ENCODE data around the gene WNK4.
"Not testable (repeated sequence)": the region's sequence is repeated elsewhere in the genome, so short reads cannot be mapped to it uniquely, and the experiment has no call there.

WNK4 gene

GRCh38 chr17:42751628-42752027, 28.8 kb upstream of the WNK4 start:
- Histone ChIP-seq H3K4me1 (ENCODE audit: insufficient read depth, low read length) (peaks cover 9% of the 10 kb centered on the region), H3K4me3 (ENCODE audit: low read length) (no peak overlapping the region), H3K36me3 (ENCODE audit: insufficient read depth, low read depth, low read length) (no peaks in the 10 kb centered on the region), H3K27me3 (ENCODE audit: insufficient read depth, low read length) (peaks cover 9% of the 10 kb centered on the region), H3K9me3 (ENCODE audit: insufficient read depth, low read depth, low read length) (no peaks in the 10 kb centered on the region), H3K27ac (ENCODE audit: low read length) (no peak overlapping the region), H3K9ac (ENCODE audit: low read depth, low read length) (no peak overlapping the region)

DNA sequence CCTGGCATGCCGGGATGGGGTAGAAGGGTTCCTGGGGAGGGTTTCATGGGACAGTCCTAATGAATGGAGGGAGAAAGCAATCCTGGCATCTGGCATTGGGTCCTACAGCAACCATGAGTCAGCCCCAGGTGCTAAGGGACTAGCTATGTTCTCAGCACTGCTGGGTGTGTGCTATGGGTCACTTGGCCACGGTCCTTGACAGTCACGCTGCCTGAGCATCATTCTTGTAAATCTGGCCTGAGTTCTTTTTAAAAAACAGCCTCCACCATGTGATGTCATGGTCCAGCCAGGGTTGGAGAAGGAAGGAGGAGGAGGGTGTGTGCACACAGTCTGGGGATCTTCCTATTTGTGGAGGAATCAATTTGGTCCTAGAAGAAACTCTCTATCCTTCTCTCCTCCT, 25.6 kb upstream of the WNK4 start:
- no peak overlapping the region for H3K4me3 ChIP-seq (ENCODE audit: low read length)
- H3K4me1 ChIP-seq (ENCODE audit: insufficient read depth, low read length), result no peaks in the 10 kb centered on the region
- H3K27me3 ChIP-seq (ENCODE audit: insufficient read depth, low read length), result peaks cover 18% of the 10 kb centered on the region
- no peak overlapping the region for H3K9ac ChIP-seq (ENCODE audit: low read depth, low read length)
- H3K27ac ChIP-seq (ENCODE audit: low read length), result no peak overlapping the region
- no peaks in the 10 kb centered on the region for H3K36me3 ChIP-seq (ENCODE audit: insufficient read depth, low read depth, low read length)
- no peaks in the 10 kb centered on the region for H3K9me3 ChIP-seq (ENCODE audit: insufficient read depth, low read depth, low read length)

GRCh38 chr17:42759982-42760651, 20.3 kb upstream of the WNK4 start:
- peak overlapping the region; percentile 65 for H3K4me3 ChIP-seq (ENCODE audit: low read length)

GRCh38 chr17:42760652-42761581, 19.5 kb upstream of the WNK4 start, which contains the start of gene RAMP2:
Gene RAMP2, plus strand, starts transcription at chr17:42761227. Its CDS starts 35 bp downstream, at chr17:42761262.
- Histone ChIP-seq H3K36me3 (ENCODE audit: insufficient read depth, low read depth, low read length) (no peaks in the 10 kb centered on the region), H3K9me3 (ENCODE audit: insufficient read depth, low read depth, low read length) (no peaks in the 10 kb centered on the region), H3K27ac (ENCODE audit: low read length) (no peak within 1 kb of the TSS), H3K27me3 (ENCODE audit: insufficient read depth, low read length) (peaks cover 49% of the 10 kb centered on the region), H3K4me3 (ENCODE audit: low read length) (peak within 1 kb of the TSS; percentile 65), H3K9ac (ENCODE audit: low read depth, low read length) (peak within 1 kb of the TSS; percentile 53; the same call in 1 of the 2 replicates), H3K4me1 (ENCODE audit: insufficient read depth, low read length) (peaks cover 8% of the 10 kb centered on the region; the same call in 1 of the 2 replicates)

More at GRCh38 chr17:42759982-42760651, 20.3 kb upstream of the WNK4 start:
- H3K4me1 ChIP-seq (ENCODE audit: insufficient read depth, low read length), result peaks cover 8% of the 10 kb centered on the region; the same call in 1 of the 2 replicates
- peak overlapping the region; percentile 53; the same call in 1 of the 2 replicates for H3K9ac ChIP-seq (ENCODE audit: low read depth, low read length)
- H3K27me3 ChIP-seq (ENCODE audit: insufficient read depth, low read length), result peaks cover 49% of the 10 kb centered on the region
- no peak overlapping the region for H3K27ac ChIP-seq (ENCODE audit: low read length)
- H3K36me3 ChIP-seq (ENCODE audit: insufficient read depth, low read depth, low read length), result no peaks in the 10 kb centered on the region
- no peaks in the 10 kb centered on the region for H3K9me3 ChIP-seq (ENCODE audit: insufficient read depth, low read depth, low read length)

DNA sequence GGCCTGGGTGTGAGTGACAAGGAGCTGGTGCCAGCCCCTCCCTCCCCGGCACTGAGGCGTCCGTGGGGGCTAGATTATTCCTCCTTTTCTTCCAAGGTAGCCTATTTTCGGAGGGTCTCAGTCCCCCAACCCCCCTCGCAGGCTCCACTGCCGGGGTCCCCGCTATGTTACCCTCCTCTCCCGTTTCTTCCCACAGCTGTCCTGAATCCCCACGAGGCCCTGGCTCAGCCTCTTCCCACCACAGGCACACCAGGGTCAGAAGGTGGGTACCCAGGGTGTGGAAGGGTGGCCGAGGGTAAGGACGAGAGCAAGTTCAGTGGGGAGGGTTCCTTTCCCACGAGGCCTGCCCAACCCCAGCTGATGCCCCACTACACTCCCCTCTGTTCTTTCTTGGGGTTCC, 18.8 kb upstream of the WNK4 start:
- Histone ChIP-seq H3K27ac (ENCODE audit: low read length) (no peak overlapping the region), H3K36me3 (ENCODE audit: insufficient read depth, low read depth, low read length) (no peaks in the 10 kb centered on the region), H3K9ac (ENCODE audit: low read depth, low read length) (no peak overlapping the region), H3K4me3 (ENCODE audit: low read length) (peak overlapping the region; percentile 65; the same call in 1 of the 2 replicates), H3K4me1 (ENCODE audit: insufficient read depth, low read length) (peaks cover 8% of the 10 kb centered on the region; the same call in 1 of the 2 replicates), H3K9me3 (ENCODE audit: insufficient read depth, low read depth, low read length) (no peaks in the 10 kb centered on the region), H3K27me3 (ENCODE audit: insufficient read depth, low read length) (peaks cover 49% of the 10 kb centered on the region)

- peaks cover 3% of the 10 kb centered on the region; the same call in 1 of the 2 replicates for H3K4me1 ChIP-seq (ENCODE audit: insufficient read depth, low read length)
- no peak overlapping the region for H3K4me3 ChIP-seq (ENCODE audit: low read length)
- no peak overlapping the region for H3K27ac ChIP-seq (ENCODE audit: low read length)
- H3K9ac ChIP-seq (ENCODE audit: low read depth, low read length), result no peak overlapping the region
- no peaks in the 10 kb centered on the region for H3K9me3 ChIP-seq (ENCODE audit: insufficient read depth, low read depth, low read length)
- no peaks in the 10 kb centered on the region for H3K36me3 ChIP-seq (ENCODE audit: insufficient read depth, low read depth, low read length)
- H3K27me3 ChIP-seq (ENCODE audit: insufficient read depth, low read length), result peaks cover 17% of the 10 kb centered on the region
These were observed 14.3 kb upstream of the WNK4 start for GRCh38 chr17:42766124-42766523.

GRCh38 chr17:42767512-42767911, 12.9 kb upstream of the WNK4 start:
- Histone ChIP-seq H3K27ac (ENCODE audit: low read length) (no peak overlapping the region), H3K9me3 (ENCODE audit: insufficient read depth, low read depth, low read length) (no peaks in the 10 kb centered on the region), H3K27me3 (ENCODE audit: insufficient read depth, low read length) (peaks cover 3% of the 10 kb centered on the region), H3K4me3 (ENCODE audit: low read length) (no peak overlapping the region), H3K36me3 (ENCODE audit: insufficient read depth, low read depth, low read length) (no peaks in the 10 kb centered on the region), H3K9ac (ENCODE audit: low read depth, low read length) (no peak overlapping the region), H3K4me1 (ENCODE audit: insufficient read depth, low read length) (peaks cover 3% of the 10 kb centered on the region; the same call in 1 of the 2 replicates)

GRCh38 chr17:42768006-42768405, 12.4 kb upstream of the WNK4 start:
- not testable (repeated sequence) for H3K27me3 ChIP-seq (ENCODE audit: insufficient read depth, low read length); H3K9ac ChIP-seq (ENCODE audit: low read depth, low read length); H3K4me1 ChIP-seq (ENCODE audit: insufficient read depth, low read length); H3K4me3 ChIP-seq (ENCODE audit: low read length); H3K27ac ChIP-seq (ENCODE audit: low read length); H3K36me3 ChIP-seq (ENCODE audit: insufficient read depth, low read depth, low read length); H3K9me3 ChIP-seq (ENCODE audit: insufficient read depth, low read depth, low read length)

DNA sequence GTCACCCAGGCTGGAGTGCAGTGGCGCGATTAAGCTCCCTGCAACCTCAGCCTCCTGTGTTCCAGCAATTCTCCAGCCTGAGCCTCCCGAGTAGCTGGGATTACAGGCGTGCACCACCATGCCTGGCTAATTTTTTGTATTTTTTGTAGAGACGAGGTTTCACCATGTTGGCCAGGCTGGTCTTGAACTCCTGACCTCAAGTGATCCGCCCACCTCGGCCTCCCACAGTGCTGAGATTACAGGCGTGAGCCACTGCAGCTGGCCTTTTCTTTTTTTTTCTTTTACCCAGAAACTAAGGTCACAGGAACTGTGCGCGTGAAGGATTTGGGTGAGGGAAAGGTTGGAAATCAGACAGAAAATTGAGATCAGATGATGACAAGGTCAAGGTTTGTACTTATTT, 10.4 kb upstream of the WNK4 start:
- not testable (repeated sequence) for H3K9me3 ChIP-seq (ENCODE audit: insufficient read depth, low read depth, low read length); H3K36me3 ChIP-seq (ENCODE audit: insufficient read depth, low read depth, low read length); H3K27me3 ChIP-seq (ENCODE audit: insufficient read depth, low read length); H3K9ac ChIP-seq (ENCODE audit: low read depth, low read length); H3K4me3 ChIP-seq (ENCODE audit: low read length); H3K27ac ChIP-seq (ENCODE audit: low read length); H3K4me1 ChIP-seq (ENCODE audit: insufficient read depth, low read length)

- Histone ChIP-seq H3K4me1 (ENCODE audit: insufficient read depth, low read length) (no peaks in the 10 kb centered on the region), H3K27me3 (ENCODE audit: insufficient read depth, low read length) (no peaks in the 10 kb centered on the region), H3K36me3 (ENCODE audit: insufficient read depth, low read depth, low read length) (peaks cover 23% of the 10 kb centered on the region), H3K4me3 (ENCODE audit: low read length) (peak overlapping the region; percentile 92), H3K9me3 (ENCODE audit: insufficient read depth, low read depth, low read length) (no peaks in the 10 kb centered on the region), H3K9ac (ENCODE audit: low read depth, low read length) (peak overlapping the region; percentile 94; the same call in 1 of the 2 replicates), H3K27ac (ENCODE audit: low read length) (no peak overlapping the region)
These were observed 7.5 kb upstream of the WNK4 start for GRCh38 chr17:42772945-42773289.

DNA sequence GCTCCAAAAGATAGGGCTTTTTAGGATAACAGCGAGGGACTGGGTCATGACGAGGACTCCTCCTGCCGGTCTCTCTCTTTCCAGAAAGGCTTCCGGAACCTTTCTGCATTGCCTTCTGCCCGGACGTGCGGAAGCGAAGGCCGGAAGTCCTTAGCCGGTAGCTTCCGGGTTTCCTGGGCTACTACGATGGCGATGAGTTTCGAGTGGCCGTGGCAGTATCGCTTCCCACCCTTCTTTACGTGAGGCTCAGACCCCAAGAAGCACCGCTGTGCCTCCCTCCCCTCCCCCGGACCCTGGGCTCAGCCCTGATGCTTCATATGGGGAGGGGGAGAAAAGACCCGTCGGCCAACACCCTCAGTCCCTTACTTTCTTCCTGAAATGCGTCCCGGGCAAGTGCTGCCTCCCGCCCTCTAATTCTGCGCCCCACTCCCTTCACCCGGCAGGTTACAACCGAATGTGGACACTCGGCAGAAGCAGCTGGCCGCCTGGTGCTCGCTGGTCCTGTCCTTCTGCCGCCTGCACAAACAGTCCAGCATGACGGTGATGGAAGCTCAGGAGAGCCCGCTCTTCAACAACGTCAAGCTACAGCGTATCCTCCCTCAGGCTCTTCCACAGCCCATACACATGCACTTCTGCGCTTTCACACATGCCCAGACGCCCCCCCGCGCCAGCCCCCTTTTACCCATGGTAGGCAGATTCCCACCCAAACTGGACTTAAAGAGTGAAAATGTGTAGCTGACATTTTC, 6.9 kb upstream of the WNK4 start, which contains the start of gene VPS25:
TSS of gene VPS25 (plus strand) at position 160 of the 746 bp plus-strand sequence. CDS start at position 187, 27 bp downstream.
- H3K27ac ChIP-seq (ENCODE audit: low read length), result no peak within 1 kb of the TSS
- H3K36me3 ChIP-seq (ENCODE audit: insufficient read depth, low read depth, low read length), result peaks cover 28% of the 10 kb centered on the region
- peak within 1 kb of the TSS; percentile 92 for H3K4me3 ChIP-seq (ENCODE audit: low read length)
- peak within 1 kb of the TSS; percentile 94 for H3K9ac ChIP-seq (ENCODE audit: low read depth, low read length)
- no peaks in the 10 kb centered on the region for H3K9me3 ChIP-seq (ENCODE audit: insufficient read depth, low read depth, low read length)
- no peaks in the 10 kb centered on the region for H3K27me3 ChIP-seq (ENCODE audit: insufficient read depth, low read length)
- no peaks in the 10 kb centered on the region for H3K4me1 ChIP-seq (ENCODE audit: insufficient read depth, low read length)

All from iPS-20b (cell line).